Lower lobe of right lung (tissue), 2 donors: ENCODE measurements around the gene VPS33A. TPM values are rescaled to one million over a fixed set of nuclear protein-coding genes. Genes with fewer than 3 reads are reported as not detected.

Experiments used
- ATAC-seq, 2 donors: fragments of 200-7000 bp; cut with Tn5 transposase; one replicate each; pipeline ENCODE4 v1.9.1; 2020 to 2022; ENCODE audit warnings: mild to moderate bottlenecking in 2 of 2, moderate library complexity in 2 of 2
- DNase-seq: peaks from one replicate; pipeline ENCODE4 v3.0.0-alpha.2; 2020
- H3K27ac ChIP-seq: fragments of 200-600 bp; one replicate; pipeline ENCODE4 v1.8.0; 2022
- H3K27me3 ChIP-seq: fragments of 200-600 bp; one replicate; pipeline ENCODE4 v1.8.0; 2022; ENCODE audit warnings: low read depth
- H3K36me3 ChIP-seq: fragments of 200-600 bp; one replicate; pipeline ENCODE4 v1.8.0; 2022; ENCODE audit warnings: mild to moderate bottlenecking
- H3K4me1 ChIP-seq: fragments of 200-600 bp; one replicate; pipeline ENCODE4 v1.8.0; 2022
- H3K4me3 ChIP-seq: fragments of 200-600 bp; one replicate; pipeline ENCODE4 v1.8.0; 2022; ENCODE audit warnings: mild to moderate bottlenecking
- H3K9me3 ChIP-seq: fragments of 200-600 bp; one replicate; pipeline ENCODE4 v1.8.0; 2022
- CTCF ChIP-seq: fragments of 200-600 bp; IDR thresholded peaks from one replicate; pipeline ENCODE4 v1.8.0; 2022; ENCODE audit warnings: antibody characterized with exemption, mild to moderate bottlenecking
- intact Hi-C: fragments of 100-400 bp; cut with DNase I; formaldehyde crosslinking; loops from one replicate; pipeline ENCODE4 v1.11.0; 2022
- total RNA-seq: library from RNA; stranded (reverse); fragmentation: NEBNext Ultra II Directional; extraction: Animal tissue kit (Norgen Biotek cat#: 25700); gene quantifications from one replicate; pipeline ENCODE4 v1.2.1, GENCODE V29; 2021
- donor health status: DM: no; HTN: yes; CAD: no; lungs with severe emphysema.

Gene VPS33A
- total RNA-seq, 1 donor from 2014 or later = 16.2 TPM

GRCh38 chr12:122297494-122297893, 31.2 kb upstream of the VPS33A start:
- intact Hi-C loops = no loop called here
- DNase-seq = no peak
- Histone ChIP-seq H3K4me3 (no peak overlapping the region), H3K27ac (no peak overlapping the region), H3K4me1 (no peaks in the 10 kb centered on the region), H3K27me3 (no peaks in the 10 kb centered on the region), H3K9me3 (no peaks in the 10 kb centered on the region), H3K36me3 (peaks cover 89% of the 10 kb centered on the region)
- no peak for ATAC-seq
- no peak for TF ChIP-seq CTCF

GRCh38 chr12:122295877-122296276, 29.6 kb upstream of the VPS33A start:
- Histone ChIP-seq H3K36me3 (peaks cover 88% of the 10 kb centered on the region), H3K27ac (no peak overlapping the region), H3K4me1 (no peaks in the 10 kb centered on the region), H3K9me3 (no peaks in the 10 kb centered on the region), H3K27me3 (no peaks in the 10 kb centered on the region), H3K4me3 (no peak overlapping the region)
- ATAC-seq = no peak
- intact Hi-C loops = no loop called here
- TF ChIP-seq CTCF = no peak
- no peak for DNase-seq

- Histone ChIP-seq H3K36me3 (peaks cover 73% of the 10 kb centered on the region), H3K27ac (no peak overlapping the region), H3K27me3 (no peaks in the 10 kb centered on the region), H3K9me3 (no peaks in the 10 kb centered on the region), H3K4me1 (no peaks in the 10 kb centered on the region), H3K4me3 (no peak overlapping the region)
- intact Hi-C loops = no loop called here
- TF ChIP-seq CTCF = no peak
- DNase-seq (no peak), ATAC-seq (no peak)
Measured at GRCh38 chr12:122293081-122293480, 26.8 kb upstream of the VPS33A start.

- ATAC-seq (no peak), DNase-seq (no peak)
- no peak for TF ChIP-seq CTCF
- no peaks in the 10 kb centered on the region for H3K9me3 ChIP-seq
- H3K27ac ChIP-seq = no peak overlapping the region
- no peak overlapping the region for H3K4me3 ChIP-seq
- H3K36me3 ChIP-seq = peaks cover 73% of the 10 kb centered on the region
- intact Hi-C loops = no loop called here
- no peaks in the 10 kb centered on the region for H3K4me1 ChIP-seq
- H3K27me3 ChIP-seq = no peaks in the 10 kb centered on the region
Measured at GRCh38 chr12:122291431-122291830, 25.1 kb upstream of the VPS33A start.

GRCh38 chr12:122283680-122284079, 17.4 kb upstream of the VPS33A start:
- TF ChIP-seq CTCF = no peak
- no peak overlapping the region for H3K4me3 ChIP-seq
- DNase-seq (no peak), ATAC-seq (peak in 1 of 2 donors; percentile 70)
- H3K4me1 ChIP-seq = no peaks in the 10 kb centered on the region
- intact Hi-C loops = no loop called here
- no peaks in the 10 kb centered on the region for H3K9me3 ChIP-seq
- H3K36me3 ChIP-seq = peaks cover 64% of the 10 kb centered on the region
- no peak overlapping the region for H3K27ac ChIP-seq
- no peaks in the 10 kb centered on the region for H3K27me3 ChIP-seq

GRCh38 chr12:122282061-122282460, 15.8 kb upstream of the VPS33A start:
- Histone ChIP-seq H3K27me3 (no peaks in the 10 kb centered on the region), H3K27ac (no peak overlapping the region), H3K4me1 (no peaks in the 10 kb centered on the region), H3K4me3 (no peak overlapping the region), H3K9me3 (no peaks in the 10 kb centered on the region), H3K36me3 (peaks cover 66% of the 10 kb centered on the region)
- ATAC-seq (no peak), DNase-seq (no peak)
- intact Hi-C loops = no loop called here
- TF ChIP-seq CTCF = no peak
